CD4-positive, alpha-beta T cell treated with Interleukin-17A for 4 hours (primary cell): ENCODE results near the gene ZNF444.

Experiments used
- DNase-seq: peaks from one replicate; pipeline ENCODE4 v3.0.0-alpha.2; 2020; ENCODE audit warnings: mixed read lengths

ZNF444 gene

DNA sequence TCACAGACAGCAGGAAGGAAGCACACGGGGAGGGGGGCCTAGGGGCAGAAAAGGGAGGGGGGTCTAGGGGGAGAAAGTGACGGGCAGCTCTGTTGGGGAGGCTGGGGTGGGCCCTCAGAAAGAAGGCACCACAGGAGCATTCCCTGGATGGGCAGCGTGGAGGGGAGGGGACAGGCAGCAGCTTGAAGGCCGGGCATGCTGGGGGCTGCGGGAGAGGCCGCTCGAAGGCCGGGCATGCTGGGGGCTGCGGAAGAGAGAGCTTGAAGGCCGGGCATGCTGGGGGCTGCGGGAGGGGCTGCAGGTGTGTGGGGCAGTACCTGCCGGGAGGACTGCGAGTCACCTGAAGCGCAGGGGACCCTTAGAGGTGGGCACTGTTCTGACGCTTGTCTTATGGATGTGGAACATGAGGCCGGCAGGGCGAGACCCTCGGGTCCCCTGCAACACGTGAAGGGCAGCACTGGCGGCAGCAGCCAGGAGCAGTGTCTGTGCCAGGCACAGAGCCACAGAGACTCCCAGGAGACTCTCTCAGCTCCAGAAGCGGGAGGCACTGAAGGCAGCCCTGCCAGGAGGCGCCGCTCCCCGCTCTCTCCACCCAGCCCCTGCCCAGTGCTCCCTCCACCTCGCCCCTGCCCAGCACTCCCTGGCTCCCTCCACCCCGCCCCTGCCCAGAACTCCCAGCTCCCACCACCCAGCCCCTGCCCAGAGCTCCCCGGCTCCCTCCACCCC is 33.3 kb upstream of the ZNF444 start:
- no peak for DNase-seq

DNA sequence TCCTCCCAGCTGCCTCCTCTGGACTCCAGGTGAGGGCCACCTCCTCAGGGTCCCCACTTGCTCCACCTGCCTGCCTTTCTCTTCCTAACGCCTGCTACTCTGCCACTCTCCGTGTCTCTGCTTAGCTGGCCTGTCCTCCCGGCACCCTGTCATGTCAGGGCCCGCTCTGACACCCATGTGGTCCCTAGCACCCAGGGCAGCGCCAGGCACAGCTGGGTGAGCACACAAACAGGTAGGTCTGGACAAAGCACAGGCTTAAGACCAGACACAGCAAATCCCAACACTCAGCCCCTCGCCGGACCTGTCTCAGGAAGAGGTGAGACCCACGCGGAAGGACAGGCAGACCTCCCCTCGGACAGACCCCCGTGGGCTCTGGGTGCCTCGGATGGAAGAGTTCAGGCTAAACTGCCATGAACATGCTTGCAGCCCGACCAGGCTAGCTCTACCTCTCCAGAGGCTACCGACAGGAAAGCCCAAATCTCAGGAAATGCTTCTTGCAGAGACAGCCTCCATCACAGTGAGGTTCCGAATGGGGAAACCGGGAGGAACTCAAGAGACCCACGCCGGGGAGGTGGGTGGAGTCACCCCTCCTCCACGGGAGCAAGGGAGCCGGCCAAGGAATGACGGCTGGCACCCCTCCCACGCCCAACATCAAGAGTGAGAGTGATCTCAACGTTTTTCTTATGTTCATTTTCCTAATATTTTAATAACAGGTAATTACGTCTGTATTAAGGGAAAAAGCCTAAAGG is 32.5 kb upstream of the ZNF444 start:
- DNase-seq, result no peak

DNA sequence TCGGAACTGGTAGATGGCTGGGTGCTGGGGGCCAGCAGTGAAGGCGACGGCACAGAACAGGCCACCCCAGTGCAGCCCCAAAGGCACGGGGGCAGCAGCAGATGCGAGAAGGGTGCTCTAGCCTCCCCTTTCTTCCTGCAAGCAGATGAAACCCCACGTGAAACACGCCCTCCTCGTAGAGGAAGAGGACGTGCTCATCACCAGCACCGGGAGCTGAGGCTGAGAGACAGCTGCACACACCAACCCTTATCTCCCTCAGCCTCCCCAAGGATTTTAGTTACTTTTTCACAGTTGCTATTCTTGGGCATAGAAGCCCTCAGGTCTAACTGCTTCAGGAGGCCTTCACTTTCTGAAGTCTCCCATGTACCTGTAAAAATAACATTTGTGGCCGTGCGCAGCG is 31.9 kb upstream of the ZNF444 start:
- no peak for DNase-seq

DNA sequence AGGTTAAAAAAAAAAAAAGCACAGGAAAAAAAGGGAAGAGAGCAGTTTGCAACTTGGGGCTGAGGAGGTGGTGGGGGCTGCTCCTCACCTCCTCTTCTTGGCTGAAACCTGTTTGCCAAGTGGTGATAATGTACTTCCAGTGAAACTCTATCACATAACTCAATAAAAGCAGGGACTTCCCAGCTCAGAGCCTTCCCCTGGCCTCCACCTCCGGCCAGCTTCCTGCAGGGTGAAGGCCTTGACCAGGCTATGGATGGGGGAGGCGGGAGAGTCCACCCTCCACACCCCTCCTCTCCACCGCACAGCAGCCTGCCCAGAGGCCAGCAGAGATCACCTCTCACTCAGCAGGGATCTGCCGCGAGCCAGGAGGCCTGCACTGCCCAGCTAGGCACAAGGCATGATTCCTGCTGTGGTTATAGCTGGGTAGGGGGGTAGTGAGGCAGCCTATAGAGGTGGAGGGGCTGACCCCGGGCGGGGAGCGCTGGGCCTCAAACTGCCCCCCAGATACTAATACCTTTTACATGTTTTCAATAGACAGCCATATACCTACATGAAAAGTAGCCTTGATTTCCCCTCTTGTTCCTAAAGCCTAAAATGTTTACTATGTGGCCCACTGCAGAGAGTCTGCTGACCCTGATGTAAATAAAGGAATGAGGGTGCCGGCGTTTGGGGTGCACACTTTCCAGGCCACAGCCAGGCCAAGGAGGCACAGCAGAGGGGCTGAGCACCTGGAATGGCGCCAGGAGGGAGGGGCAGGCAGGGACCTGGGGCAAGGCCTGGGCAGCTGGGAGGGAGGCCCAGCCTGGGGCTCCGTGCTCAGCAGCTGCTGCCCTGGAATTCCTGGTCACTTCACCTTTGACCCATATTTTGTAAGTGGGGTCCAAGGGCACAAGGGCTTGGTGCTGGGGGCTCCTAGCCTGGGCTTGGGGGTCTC is 30.3 kb upstream of the ZNF444 start:
- no peak for DNase-seq

DNA sequence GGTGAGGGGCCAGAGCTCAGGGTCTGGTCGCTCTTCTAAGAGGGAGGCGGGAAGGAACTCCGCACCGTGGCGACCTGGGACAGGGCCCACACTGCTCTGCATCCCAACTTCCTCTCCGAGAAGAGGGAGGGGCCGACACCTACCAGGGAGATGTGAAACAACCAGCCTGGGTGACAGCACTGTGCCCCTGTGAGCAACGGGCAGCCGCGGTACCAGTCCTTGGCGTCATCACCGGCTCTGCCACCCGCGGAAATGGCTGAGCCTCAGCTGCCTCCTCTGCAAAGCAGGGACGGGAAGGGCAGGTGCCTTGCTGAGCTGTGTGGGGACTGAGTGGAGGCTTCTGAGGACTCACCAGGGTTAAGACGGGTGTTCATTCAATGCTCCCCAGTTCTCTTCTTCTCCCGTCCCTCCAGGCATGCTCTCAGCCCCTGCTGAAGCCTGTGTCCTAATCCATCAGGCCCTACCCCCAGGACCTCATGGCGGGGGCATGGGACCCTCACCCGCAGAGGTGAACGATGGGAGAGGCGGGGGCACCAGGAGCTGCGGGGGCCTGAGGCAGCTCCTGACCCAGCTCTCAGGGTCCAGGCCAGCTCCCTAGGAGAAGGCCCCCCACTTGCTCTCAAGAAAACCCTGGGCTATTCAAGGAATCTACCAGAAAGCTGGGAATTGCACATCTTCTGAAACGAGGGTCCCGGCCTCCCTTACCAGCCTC is 29.3 kb upstream of the ZNF444 start:
- peak; percentile 40 for DNase-seq

DNA sequence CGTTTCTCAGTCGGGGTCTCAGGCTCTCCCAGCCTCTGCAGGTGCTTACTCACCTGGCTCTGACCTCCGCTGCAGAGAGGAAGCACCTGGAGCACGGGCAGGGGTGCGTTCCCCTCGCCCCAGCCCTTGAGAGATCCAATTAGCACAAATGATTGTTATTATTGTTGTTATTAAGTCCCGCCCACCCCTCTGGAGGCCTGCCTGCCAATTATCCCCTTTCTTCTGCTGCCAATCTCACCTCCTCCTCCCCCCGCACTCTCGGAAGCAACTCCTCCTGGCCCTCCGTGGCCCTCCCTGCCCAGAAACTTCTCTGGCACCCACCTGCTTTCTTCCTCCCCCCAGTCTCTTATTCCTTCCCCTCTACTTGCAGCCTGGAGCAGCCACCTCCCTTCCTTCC is 28.8 kb upstream of the ZNF444 start:
- DNase-seq, result no peak

DNA sequence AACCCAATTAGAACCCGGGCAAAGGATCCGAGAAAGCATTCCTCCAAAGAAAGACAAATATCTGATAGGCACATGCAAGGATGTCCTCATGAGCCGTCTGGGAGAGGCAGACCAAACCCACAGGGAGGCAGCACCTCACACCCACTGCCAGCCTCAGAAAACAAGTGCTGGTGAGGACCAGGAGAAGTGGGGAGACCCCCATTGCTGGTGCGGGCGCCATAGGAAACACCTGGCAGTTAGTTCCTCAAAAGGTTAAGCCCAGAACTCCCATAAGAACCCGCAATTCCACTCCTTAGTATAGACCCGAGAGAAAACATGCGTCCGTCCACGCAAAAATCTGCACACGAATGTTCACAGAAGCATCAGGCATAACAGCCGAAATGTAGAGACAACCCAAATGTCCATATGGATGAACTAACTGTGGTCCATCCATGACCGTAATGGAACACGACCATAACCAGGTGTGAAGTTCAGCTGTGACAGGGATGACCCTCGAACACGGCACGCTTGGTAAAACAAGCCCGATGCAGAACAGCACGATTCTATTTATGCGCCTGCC is 27.9 kb upstream of the ZNF444 start:
- no peak for DNase-seq

DNA sequence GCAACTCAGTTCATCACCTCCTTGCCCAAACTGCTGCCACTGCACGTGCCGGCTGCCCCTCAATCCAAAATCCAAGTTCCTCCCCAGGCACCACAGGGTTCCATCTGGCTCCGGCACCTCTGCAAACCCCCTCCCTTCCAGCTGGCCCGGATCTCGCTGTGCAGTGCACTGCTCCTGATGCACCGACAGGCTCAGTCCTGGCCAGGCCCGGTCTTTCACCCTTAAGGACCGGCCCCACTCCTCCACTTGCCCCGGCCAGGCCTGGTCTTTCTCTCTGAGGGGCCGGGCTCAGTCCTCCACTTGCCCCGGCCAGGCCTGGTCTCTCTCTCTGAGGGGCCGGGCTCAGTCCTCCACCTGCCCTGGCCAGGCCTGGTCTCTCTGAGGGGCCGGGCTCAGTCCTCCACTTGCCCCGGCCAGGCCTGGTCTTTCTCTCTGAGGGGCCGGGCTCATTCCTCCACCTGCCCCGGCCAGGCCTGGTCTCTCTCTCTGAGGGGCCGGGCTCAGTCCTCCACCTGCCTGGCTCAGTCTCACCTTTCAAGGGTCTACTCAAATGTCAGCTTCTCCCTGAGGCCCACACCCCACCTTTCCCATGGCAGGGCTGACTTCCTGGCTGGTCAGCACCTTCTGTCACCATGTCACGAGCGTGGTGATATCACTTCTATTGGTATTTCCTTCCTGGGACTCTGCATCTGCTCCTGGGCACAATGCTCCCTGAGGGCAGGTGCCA is 26.9 kb upstream of the ZNF444 start:
- no peak for DNase-seq

DNA sequence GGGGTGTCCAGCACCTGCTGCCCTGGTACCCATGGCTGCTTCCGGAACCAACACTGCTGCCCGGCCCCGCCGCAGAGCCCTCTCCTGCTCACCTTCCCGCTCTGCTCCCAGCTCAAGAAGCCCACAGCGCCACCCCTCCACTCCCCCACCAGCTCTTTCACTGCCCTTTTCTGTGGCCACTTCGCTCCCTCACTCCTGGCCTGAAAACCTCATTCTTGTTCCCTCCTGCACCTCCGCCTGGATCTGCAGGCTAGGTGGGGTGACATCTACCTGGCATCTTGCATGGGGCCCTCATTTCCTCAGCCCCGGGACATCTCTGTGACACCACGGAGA is 26.3 kb upstream of the ZNF444 start:
- no peak for DNase-seq

DNA sequence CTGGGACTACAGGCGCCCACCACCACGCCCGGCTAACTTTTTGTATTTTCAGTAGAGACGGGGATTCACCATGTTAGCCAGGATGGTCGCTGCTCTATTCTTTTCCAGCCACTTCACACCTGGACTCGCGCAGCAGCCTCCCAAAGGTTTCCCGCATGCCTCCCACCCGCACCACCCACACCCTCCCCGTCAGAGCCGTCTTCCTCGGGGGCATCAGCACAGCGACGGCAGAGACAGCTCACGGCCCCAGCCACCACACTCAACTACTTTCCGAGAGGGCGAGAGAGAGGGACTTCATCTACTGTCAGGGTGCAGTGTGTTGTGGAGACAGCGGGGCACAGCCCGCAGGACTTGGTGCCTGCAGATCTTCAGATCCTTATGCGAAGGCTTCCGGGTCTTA is 25.6 kb upstream of the ZNF444 start:
- DNase-seq, result no peak

DNA sequence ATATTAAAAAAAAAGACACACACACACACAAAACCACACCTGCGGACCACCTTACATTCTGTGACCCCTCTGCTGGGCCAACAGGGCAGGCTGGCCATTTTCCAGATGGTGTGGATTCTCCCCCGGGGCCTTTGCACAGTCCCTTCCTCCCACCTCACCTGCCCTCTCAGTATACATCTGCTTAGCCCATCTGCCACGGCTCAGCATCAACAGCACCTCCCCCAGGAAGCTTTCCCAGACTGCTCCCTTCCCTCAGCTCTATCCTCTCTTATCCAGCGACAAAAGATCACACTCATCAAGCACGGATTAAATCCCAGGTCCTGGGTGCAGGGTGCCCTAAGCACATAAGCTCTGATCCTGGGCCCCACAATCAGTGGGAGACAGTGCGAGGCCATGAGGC is 24.5 kb upstream of the ZNF444 start:
- no peak for DNase-seq

DNA sequence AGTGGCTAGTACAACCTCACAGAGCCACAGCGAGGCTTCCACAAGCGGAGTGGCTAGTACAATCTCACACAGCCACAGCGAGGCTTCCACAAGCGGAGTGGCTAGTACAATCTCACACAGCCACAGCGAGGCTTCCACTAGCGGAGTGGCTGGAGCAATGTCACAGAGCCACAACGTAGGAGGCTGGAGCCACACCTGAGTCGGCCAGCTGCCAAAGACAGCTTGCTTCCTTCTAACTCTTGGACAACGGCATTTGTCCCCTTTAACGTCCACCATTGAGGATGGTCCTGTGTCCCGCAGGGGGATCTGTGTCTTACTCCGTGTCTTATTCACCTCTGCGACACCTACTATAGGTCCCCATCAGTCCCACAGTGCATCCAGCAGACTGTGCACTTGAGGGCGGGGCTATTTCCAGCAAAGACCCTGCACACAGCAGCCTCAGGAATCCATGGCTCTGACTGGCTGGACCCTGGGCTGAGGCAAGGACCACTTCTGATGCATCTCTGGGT is 23.7 kb upstream of the ZNF444 start:
- DNase-seq, result no peak

DNA sequence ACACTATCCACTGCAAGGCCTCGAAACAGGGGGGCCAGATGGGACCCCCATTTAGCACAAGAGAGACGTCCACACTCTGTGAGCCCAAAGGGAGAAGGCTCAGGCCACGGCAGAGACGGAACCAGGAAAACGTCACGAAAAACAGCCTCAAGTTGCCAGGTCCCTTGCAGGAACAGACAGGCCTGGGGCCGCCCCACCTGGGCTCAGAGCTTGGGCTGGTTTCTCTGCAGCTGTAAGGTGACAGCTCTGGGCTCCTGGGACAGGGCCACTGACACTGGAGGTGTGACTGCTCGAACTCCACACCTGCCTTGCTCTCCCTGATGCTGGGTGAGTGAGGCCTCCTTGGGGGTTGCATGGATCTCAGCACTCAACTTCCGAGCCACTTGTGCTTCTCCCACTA is 23.2 kb upstream of the ZNF444 start:
- no peak for DNase-seq

DNA sequence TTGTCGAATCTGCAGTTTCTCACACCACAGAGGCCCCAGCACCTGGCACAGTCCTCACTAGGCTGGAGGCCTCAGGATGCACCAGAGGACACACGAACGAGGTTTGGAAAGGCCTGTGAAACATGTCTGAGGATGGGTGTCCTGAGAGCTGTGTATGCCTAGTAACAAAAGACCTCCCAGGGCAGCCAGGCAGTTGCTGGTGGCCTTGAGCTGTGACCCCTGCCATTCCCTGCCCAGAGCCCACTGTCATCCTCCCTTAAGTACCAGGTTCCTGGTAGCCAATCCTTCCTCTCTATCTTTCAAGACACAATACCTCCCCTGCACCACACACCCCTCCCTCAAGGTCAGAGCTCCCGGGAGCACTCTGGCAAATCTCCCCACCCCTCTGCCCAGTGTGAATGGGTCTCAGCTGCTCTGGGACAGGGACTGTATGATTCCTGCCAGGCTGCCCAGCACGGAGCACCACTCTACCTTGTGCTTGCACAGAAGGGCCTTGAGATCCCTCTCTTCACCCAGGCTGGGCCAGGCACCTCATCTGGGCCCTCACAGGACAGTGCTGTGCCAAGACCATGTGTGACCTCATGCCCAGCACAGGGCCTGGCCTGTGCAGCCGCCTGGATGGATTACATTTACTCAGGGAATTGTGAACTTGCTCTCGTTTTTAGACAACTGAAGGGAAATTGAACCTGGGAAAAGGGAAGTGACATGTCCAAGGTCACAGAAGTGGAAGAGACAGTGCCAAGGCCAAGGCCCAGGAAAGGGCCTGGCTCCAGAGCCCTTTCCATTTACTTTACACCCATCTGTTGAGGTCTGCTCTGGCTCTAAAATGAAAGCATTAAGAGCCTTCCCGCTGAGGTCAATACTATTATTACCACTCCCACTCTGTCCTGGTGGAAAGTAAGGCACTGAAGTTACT is 22.2 kb upstream of the ZNF444 start:
- no peak for DNase-seq

DNA sequence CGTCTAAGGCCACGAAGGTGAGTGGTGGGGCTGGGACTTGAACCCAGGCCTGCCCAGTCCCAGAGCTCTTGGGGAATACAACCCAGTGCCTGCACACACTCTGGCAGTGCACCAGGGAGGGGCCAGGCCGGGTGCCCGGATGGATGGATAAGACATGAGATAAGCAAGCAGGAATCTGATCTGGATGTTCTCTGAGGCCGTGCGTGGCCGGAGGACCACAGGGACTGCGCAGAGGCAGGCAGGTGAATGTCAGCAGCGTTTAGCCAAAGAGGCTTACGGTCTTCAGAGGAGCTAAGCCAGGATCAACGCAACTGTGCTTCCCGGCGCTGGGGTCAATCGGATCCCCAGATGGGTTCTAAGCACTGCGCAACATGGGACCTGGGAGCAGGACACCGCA is 21.5 kb upstream of the ZNF444 start:
- DNase-seq, result no peak

DNA sequence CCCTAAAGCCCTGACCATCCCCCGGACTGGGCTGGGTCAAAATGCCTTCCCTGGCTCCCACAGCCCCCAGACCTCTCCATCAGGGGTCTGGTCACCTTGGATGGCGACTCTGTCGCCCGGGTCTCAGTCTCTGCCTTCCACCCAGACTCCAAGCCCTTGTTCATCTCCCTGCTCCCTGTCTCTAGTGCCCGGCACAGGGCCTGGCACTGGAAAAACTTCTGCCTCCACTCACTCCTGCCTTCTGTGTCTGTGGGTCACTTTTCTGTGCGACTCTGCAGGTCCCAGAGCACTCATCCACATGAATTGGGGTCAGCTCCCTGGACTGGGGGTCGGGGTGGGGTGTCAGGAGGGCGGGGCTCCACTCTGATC is 21.1 kb upstream of the ZNF444 start:
- DNase-seq, result no peak

DNA sequence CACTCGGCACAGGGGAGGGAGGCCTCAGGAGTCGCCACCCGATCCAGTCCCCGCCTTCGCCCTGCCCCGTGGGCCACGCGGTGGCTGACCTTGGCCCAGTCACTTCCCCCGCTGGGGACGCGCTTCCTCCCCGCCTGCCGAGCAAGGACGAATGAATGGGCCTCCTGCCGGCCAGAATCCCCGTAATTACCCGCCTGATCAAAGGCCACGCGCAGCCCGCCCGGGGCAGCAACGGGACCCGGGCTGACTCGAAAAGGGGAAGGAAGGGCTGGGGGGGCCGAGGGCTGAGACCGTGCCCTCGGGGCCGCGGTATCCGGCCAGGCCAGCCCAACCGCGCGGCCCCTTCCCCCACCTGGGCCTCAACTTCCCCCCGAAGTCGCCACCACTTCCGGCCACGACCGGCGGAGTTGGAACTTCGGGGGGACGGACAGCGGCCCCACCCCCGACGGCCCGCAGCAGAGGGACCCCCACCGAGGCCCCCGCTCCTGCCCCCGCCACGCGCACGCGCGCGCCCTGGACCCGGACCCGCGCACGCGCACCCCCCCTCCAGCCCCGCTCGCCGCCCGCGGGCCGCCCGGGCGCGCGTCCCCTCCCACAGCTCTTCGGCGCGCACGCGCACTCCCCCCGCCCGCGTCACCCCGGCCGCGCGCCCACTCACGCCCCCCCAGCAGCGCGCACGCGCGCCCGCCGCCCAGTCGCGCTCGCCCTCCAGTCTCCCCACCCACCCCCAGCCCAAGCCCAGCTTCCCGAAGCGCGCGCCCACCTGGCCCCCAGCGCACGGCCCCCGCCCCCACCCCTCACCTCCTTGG is 20.5 kb upstream of the ZNF444 start:
- peak; percentile 83 for DNase-seq

DNA sequence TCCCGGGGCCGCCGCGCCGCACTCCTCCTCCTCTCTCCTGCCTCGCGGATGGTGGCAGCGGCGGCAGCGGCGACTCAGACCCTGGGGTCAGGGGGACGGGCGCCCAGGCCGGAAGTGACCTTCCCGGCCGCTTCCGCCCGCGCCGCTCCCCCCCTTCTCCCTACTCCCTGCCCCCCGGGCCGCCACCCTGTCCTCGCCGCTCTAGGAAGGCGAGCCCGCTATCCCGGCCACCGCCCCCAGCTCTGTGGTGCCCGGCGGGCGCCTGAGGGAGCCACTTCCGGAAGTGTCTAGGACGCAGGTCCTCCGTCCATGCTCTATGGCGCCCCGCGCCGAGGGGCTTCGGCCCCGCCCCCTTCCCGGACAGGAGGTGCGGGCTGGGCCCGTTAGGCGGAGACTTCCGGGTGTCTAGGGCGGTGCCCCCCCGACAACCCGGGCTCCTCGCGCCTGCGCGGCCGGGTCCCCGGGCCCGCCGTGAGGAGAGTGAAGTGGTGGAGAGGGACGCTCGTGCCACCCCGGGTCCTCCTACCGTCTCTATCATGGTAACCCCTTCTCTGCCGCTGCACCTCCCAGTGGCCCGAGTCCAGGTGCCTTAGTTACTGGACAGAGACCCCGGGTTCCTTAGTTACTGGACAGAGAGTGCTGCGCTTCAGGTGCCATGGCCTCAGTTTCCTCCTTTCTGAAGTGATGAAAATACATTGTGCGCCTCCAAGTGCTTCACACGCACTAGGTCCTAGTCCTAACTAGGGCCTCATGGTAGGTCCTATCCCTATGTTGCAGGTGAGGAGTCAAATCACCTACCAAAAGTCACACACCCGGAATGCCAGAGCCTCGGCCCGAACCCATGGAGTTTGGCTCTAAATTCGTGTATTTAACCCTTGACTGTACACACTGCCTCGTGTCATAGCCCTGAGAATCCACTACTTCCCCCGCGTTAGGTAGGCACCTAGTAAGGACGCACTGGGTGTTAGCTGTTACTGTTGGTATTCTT is 19.6 kb upstream of the ZNF444 start, which contains the start of gene ZNF787:
ZNF787 (minus strand) TSS at position 116 of the 988 bp plus-strand sequence. CDS start 18,078 bp downstream, outside the sequence.
- DNase-seq, result peak; percentile 98
